HepG2 (cell line): ENCODE data around the gene EYA4. TPM values are rescaled to one million over a fixed set of nuclear protein-coding genes. Genes with fewer than 3 reads are reported as not detected.

Experiments
- ATAC-seq: fragments of 200-7000 bp; cut with Tn5 transposase; 3 replicates; pipeline ENCODE4 v1.9.1; 2020; ENCODE audit warnings: mild to moderate bottlenecking, moderate library complexity
- BruUV-seq: library from RNA; stranded (reverse); fragments of 400-500 nt; replicated peaks from 2 replicates; lab custom pipeline; 2021; lab: Mats Ljungman, UMichigan
- CTCF ChIA-PET: fragments of 300-600 bp; formaldehyde crosslinking; extraction: SDS; loops from one replicate; lab custom pipeline; 2021; ENCODE audit warnings: low total read pairs, inconsistent platforms, low intra/inter-chr PET ratio; lab: Yijun Ruan, JAX
- POLR2A ChIA-PET: fragments of 350-600 bp; sonication (Branson Sonifier 250); formaldehyde crosslinking; loops from one replicate; lab custom pipeline; 2020; ENCODE audit warnings: antibody characterized with exemption, inconsistent platforms; lab: Yijun Ruan, JAX
- DNase-seq: peaks from one replicate; pipeline ENCODE4 v3.0.0-alpha.2; 2015; ENCODE audit warnings: low spot score
- FAIRE-seq: peaks from 3 replicates; lab custom pipeline; 2011; peaks lifted over from hg19 to GRCh38; lab: Jason Lieb, UNC
- H2AFZ ChIP-seq: one replicate; pipeline ENCODE4 v1.6.1; 2011; ENCODE audit warnings: low read length, inconsistent platforms
- H3K27ac ChIP-seq: fragments of 300-600 bp; 3 replicates; pipeline ENCODE4 v1.8.0; 2011; ENCODE audit warnings: mixed run types, mild to moderate bottlenecking, mixed read lengths, low read length, inconsistent platforms; ENCODE audit not compliant: insufficient read depth; ENCODE audit errors: extremely low read length
- H3K27me3 ChIP-seq, 2 experiments: fragments of 200-600 bp in 1 of 2; 2 replicates in 1 of 2; 3 replicates in 1 of 2; pipeline versions ENCODE4 v1.6.0 to v1.8.0; 2011; ENCODE audit warnings: low read length in 2 of 2, mild to moderate bottlenecking in 2 of 2, moderate library complexity in 2 of 2, inconsistent platforms in 1 of 2; ENCODE audit not compliant: insufficient read depth in 2 of 2, control insufficient read depth in 1 of 2
- H3K36me3 ChIP-seq, 2 experiments: fragments of 200-600 bp in 1 of 2; replicated peaks in 1 of 2; 2 replicates in 1 of 2; 3 replicates in 1 of 2; pipeline versions ENCODE4 v1.5.1 to v1.8.0; 2011; ENCODE audit warnings: low read length in 2 of 2, inconsistent platforms in 1 of 2; ENCODE audit not compliant: insufficient read depth in 2 of 2, control insufficient read depth in 1 of 2
- H3K4me1 ChIP-seq: 2 replicates; pipeline ENCODE4 v1.5.1; 2012; ENCODE audit warnings: low read length, inconsistent platforms; ENCODE audit not compliant: insufficient read depth
- H3K4me2 ChIP-seq: 2 replicates; pipeline ENCODE4 v1.6.0; 2011; ENCODE audit warnings: low read depth, low read length, inconsistent platforms
- H3K4me3 ChIP-seq, 3 experiments: fragments of 200-600 bp in 1 of 3; sonication (generic), shearing (Covaris generic) in 1 of 3; replicated peaks in 1 of 3; 2 replicates each; pipeline ENCODE4 v1.5.1; 2011 to 2016; ENCODE audit warnings: low read length in 3 of 3, inconsistent platforms in 2 of 3, low read depth in 2 of 3, mild to moderate bottlenecking in 2 of 3, control low read depth in 1 of 3, mixed read lengths in 1 of 3; ENCODE audit not compliant: insufficient read depth in 1 of 3
- H3K79me2 ChIP-seq: one replicate; pipeline ENCODE4 v1.6.1; 2011; ENCODE audit warnings: low read length, inconsistent platforms; ENCODE audit not compliant: insufficient read depth
- H3K9ac ChIP-seq: 2 replicates; pipeline ENCODE4 v1.6.0; 2011; ENCODE audit warnings: mild to moderate bottlenecking, low read depth, low read length, inconsistent platforms; ENCODE audit not compliant: insufficient read depth
- H3K9me3 ChIP-seq: 2 replicates; pipeline ENCODE4 v1.5.1; 2012; ENCODE audit warnings: mild to moderate bottlenecking, low read length
- H4K20me1 ChIP-seq: 2 replicates; pipeline ENCODE4 v1.6.0; 2011; ENCODE audit warnings: inconsistent platforms, mild to moderate bottlenecking, low read length, moderate library complexity; ENCODE audit not compliant: insufficient read depth
- CREB1 ChIP-seq, 2 experiments: fragments of 450-650 bp in 1 of 2; IDR thresholded peaks; 2 replicates each; pipeline ENCODE4 v1.6.1; 2016 to 2017; ENCODE audit warnings: control low read depth in 1 of 2, mild to moderate bottlenecking in 1 of 2, missing compliant biosample characterization in 1 of 2, missing genetic modification characterization in 1 of 2
- MEF2D ChIP-seq: sonication (generic); formaldehyde crosslinking; IDR thresholded peaks from 2 replicates; pipeline ENCODE4 v1.5.1; 2020; ENCODE audit warnings: mild to moderate bottlenecking, missing genetic modification reagents
- MXD4 ChIP-seq: IDR thresholded peaks from 2 replicates; pipeline ENCODE4 v1.6.1; 2016; ENCODE audit warnings: mild to moderate bottlenecking, missing biosample characterization, missing genetic modification reagents
- MYPOP ChIP-seq: sonication (generic); formaldehyde crosslinking; IDR thresholded peaks from 2 replicates; pipeline ENCODE4 v1.8.1; 2023; ENCODE audit warnings: mild to moderate bottlenecking, moderate library complexity, missing genetic modification reagents
- PTBP1 ChIP-seq: fragments of 200-400 bp; formaldehyde crosslinking; IDR thresholded peaks from 2 replicates; pipeline ENCODE4 v1.6.1; 2018; ENCODE audit warnings: low read length, low read depth; ENCODE audit not compliant: poor library complexity, severe bottlenecking
- RFX1 ChIP-seq: fragments of 450-650 bp; IDR thresholded peaks from 2 replicates; pipeline ENCODE4 v1.6.1; 2017
- SP1 ChIP-seq, 2 experiments: fragments of 450-650 bp in 1 of 2; sonication (generic) in 1 of 2; formaldehyde crosslinking in 1 of 2; IDR thresholded peaks; 2 replicates each; pipeline versions ENCODE4 v1.4.0 to v1.6.1; 2016 to 2020; ENCODE audit warnings: missing genetic modification reagents in 1 of 2
- ZBTB20 ChIP-seq: sonication (generic); formaldehyde crosslinking; IDR thresholded peaks from 2 replicates; pipeline ENCODE4 v1.8.1; 2023; ENCODE audit warnings: missing genetic modification reagents, low read depth, mild to moderate bottlenecking, borderline replicate concordance
- ZNF101 ChIP-seq: sonication (generic); formaldehyde crosslinking; IDR thresholded peaks from 2 replicates; pipeline ENCODE4 v1.4.0; 2020; ENCODE audit warnings: mild to moderate bottlenecking, low read depth, missing genetic modification reagents, borderline replicate concordance
- ZNF572 ChIP-seq: sonication (generic); formaldehyde crosslinking; IDR thresholded peaks from 2 replicates; pipeline ENCODE4 v1.5.1; 2020; ENCODE audit warnings: mild to moderate bottlenecking, missing genetic modification reagents
- ZNF720 ChIP-seq: sonication (generic); formaldehyde crosslinking; IDR thresholded peaks from 2 replicates; pipeline ENCODE4 v1.4.0; 2020; ENCODE audit warnings: missing genetic modification reagents
- WGBS: methylation state at CpG from one replicate; pipeline ENCODE4 v1.1.6; 2017; ENCODE audit warnings: low lambda C conversion rate; 5-methylcytosine and 5-hydroxymethylcytosine counted together
- in situ Hi-C: cut with HindIII; loops from 2 replicates; pipeline ENCODE4 v1.10.0; 2017; ENCODE audit warnings: low pct_unique_long_range_greater_than_20kb; ENCODE audit not compliant: extremely low pct_ligation_motif_present
- intact Hi-C: fragments of 100-400 bp; cut with micrococcal nuclease; formaldehyde crosslinking; loops from one replicate; pipeline ENCODE4 v1.10.0; 2022; ENCODE audit not compliant: unreplicated experiment
- polyA plus RNA-seq, 8 experiments: library from polyadenylated mRNA; depleted of rRNA in 3 of 8; stranded (reverse) in 7 of 8; unstranded in 1 of 8; fragments of >200 nt; fragmentation: Illumina TruSeq in 4 of 8; extraction: Trizol in 4 of 8; gene quantifications; 2 replicates each; pipeline versions ENCODE4 v1.2.1 to v1.2.3, GENCODE V29; 2011 to 2016; ENCODE audit warnings: low read depth in 4 of 8, missing spikeins in 1 of 8, mixed read lengths in 1 of 8; ENCODE audit not compliant: insufficient read depth in 1 of 8
- total RNA-seq, 5 experiments: library from RNA; depleted of rRNA; stranded (reverse); fragments of >200 nt; fragmentation: Illumina TruSeq; extraction: Trizol; gene quantifications; 2 replicates each; pipeline ENCODE4 v1.2.3, GENCODE V29; 2016; ENCODE audit warnings: low read depth in 1 of 5

The EYA4 gene
- total and polyA plus RNA-seq, 2 of the 13 experiments (the other 11 are each of a cell fraction or from before 2014, with no cell fraction given) = not detected

- H3K4me1 ChIP-seq = no peaks in the 10 kb centered on the region
- H3K27ac ChIP-seq = no peak overlapping the region
- WGBS = 32% methylated on average over 45 of the region's 52 CpGs
- peaks cover 8 to 37% of the 10 kb centered on the region in 2 experiments for H3K27me3 ChIP-seq
- intact Hi-C loops (no loop called here), in situ Hi-C loops (no loop called here)
- no peak overlapping the region for H3K4me2 ChIP-seq
- no peaks in the 10 kb centered on the region for H3K79me2 ChIP-seq
- peak; percentile 33 for ATAC-seq
- CTCF ChIA-PET = no interaction called here
- TF ChIP-seq PTBP1 = no peak
- TF ChIP-seq CREB1 (IDR thresholded peaks at IDR 0.05) = peak; percentile 47
- TF ChIP-seq CREB1 (CRISPR knock-in tag; IDR thresholded peaks at IDR 0.05) = no peak
- no peak for DNase-seq
- no peaks in the 10 kb centered on the region for H3K9me3 ChIP-seq
- no peak overlapping the region for H3K9ac ChIP-seq
- H4K20me1 ChIP-seq = no peaks in the 10 kb centered on the region; the same call in 1 of the 2 replicates
- no peaks in the 10 kb centered on the region for H3K36me3 ChIP-seq
- no TSS peak for BruUV-seq
- H3K4me3 ChIP-seq = no peak overlapping the region
- no peak for FAIRE-seq
- H2AFZ ChIP-seq = no peak overlapping the region
- POLR2A ChIA-PET = no interaction called here
These were observed 912 bp downstream of the EYA4 start for GRCh38 chr6:133241901-133242636.

GRCh38 chr6:133242637-133243585, 1.8 kb downstream of the EYA4 start:
- no peaks in the 10 kb centered on the region for H3K4me1 ChIP-seq
- BruUV-seq = no TSS peak
- FAIRE-seq = no peak
- H3K9me3 ChIP-seq = no peaks in the 10 kb centered on the region
- CTCF ChIA-PET = no interaction called here
- H4K20me1 ChIP-seq = no peaks in the 10 kb centered on the region; the same call in 1 of the 2 replicates
- ATAC-seq = peak; percentile 53
- intact Hi-C loops (no loop called here), in situ Hi-C loops (no loop called here)
- H3K4me2 ChIP-seq = no peak overlapping the region
- POLR2A ChIA-PET = no interaction called here
- H3K27me3 ChIP-seq = peaks cover 8 to 37% of the 10 kb centered on the region in 2 experiments
- no peak overlapping the region for H2AFZ ChIP-seq
- H3K36me3 ChIP-seq = no peaks in the 10 kb centered on the region
- 21% methylated on average over 34 of the region's 36 CpGs for WGBS
- no peak for DNase-seq
- H3K4me3 ChIP-seq = no peak overlapping the region
- no peak overlapping the region for H3K9ac ChIP-seq
- no peak overlapping the region for H3K27ac ChIP-seq
- H3K79me2 ChIP-seq = no peaks in the 10 kb centered on the region
- TF ChIP-seq RFX1 (no peak), ZBTB20 (CRISPR knock-in tag) (no peak), ZNF720 (CRISPR knock-in tag) (no peak), MEF2D (CRISPR knock-in tag) (no peak), MXD4 (CRISPR knock-in tag) (no peak), ZNF101 (CRISPR knock-in tag) (no peak), SP1 (IDR thresholded peaks at IDR 0.05) (no peak), SP1 (CRISPR knock-in tag; IDR thresholded peaks at IDR 0.05) (no peak), MYPOP (CRISPR knock-in tag) (no peak), ZNF572 (CRISPR knock-in tag) (no peak)
